Body of pancreas (tissue), 4 donors: ENCODE measurements around the gene ACTL6B. TPM values are rescaled to one million over a fixed set of nuclear protein-coding genes. Genes with fewer than 3 reads are reported as not detected.
A peak's percentile ranks its signal among the peaks of the same experiment; 100 is the strongest.
"Not testable (repeated sequence)": the region's sequence is repeated elsewhere in the genome, so short reads cannot be mapped to it uniquely, and the experiment has no call there.

ENCODE experiments used
- ATAC-seq: fragments of 150-250 bp; one replicate; pipeline ENCODE4 v1.9.1; 2016
- DNase-seq, 4 donors: peaks; one replicate each; pipeline ENCODE4 v3.0.0-alpha.2; 2019
- H3K27ac ChIP-seq, 4 donors: fragments of 200-600 bp; sonication (generic); 1 replicate in 3 of 4; 2 replicates in 1 of 4; pipeline versions ENCODE4 v1.5.1 to v1.6.1; 2016 to 2019; ENCODE audit warnings: mild to moderate bottlenecking in 1 of 4, mixed read lengths in 1 of 4, moderate library complexity in 1 of 4
- H3K27me3 ChIP-seq, 2 donors: fragments of 200-600 bp; sonication (generic); one replicate each; pipeline ENCODE4 v1.6.0; 2016; ENCODE audit warnings: mild to moderate bottlenecking in 1 of 2
- H3K36me3 ChIP-seq, 2 donors: fragments of 200-600 bp; sonication (generic); replicated peaks in 1 of 2; 2 replicates each; pipeline ENCODE4 v1.5.1; 2016; ENCODE audit warnings: low read depth in 2 of 2; ENCODE audit not compliant: insufficient read depth in 1 of 2
- H3K4me1 ChIP-seq: fragments of 200-600 bp; sonication (generic); one replicate; pipeline ENCODE4 v1.6.0; 2016
- H3K4me3 ChIP-seq, 2 donors: fragments of 200-600 bp; sonication (generic); 1 replicate in 1 of 2; 2 replicates in 1 of 2; pipeline ENCODE4 v1.5.1; 2016 to 2019
- H3K9me3 ChIP-seq, 3 donors: fragments of 200-600 bp; sonication (generic); 1 replicate in 2 of 3; 2 replicates in 1 of 3; pipeline ENCODE4 v1.5.1; 2016
- POLR2A ChIP-seq, 3 donors: fragments of 450-650 bp; IDR thresholded peaks; one replicate each; pipeline ENCODE4 v1.6.1; 2016; ENCODE audit warnings: antibody characterized with exemption in 3 of 3, mild to moderate bottlenecking in 2 of 3
- WGBS, 2 donors: methylation state at CpG; one replicate each; pipeline ENCODE4 v1.1.5; 2017; 5-methylcytosine and 5-hydroxymethylcytosine counted together
- intact Hi-C: fragments of 100-400 bp; cut with DNase I; formaldehyde crosslinking; loops from one replicate; pipeline ENCODE4 v1.15.1; 2023
- total RNA-seq, 2 donors: library from RNA; depleted of rRNA; stranded (reverse); fragments of >200 nt; gene quantifications; one replicate each; pipeline ENCODE4 v1.1.0, GENCODE V29; 2016
- TF ChIP-seq, protein P1 (sequence below), 7 experiments: fragments of 450-650 bp in 4 of 7; fragments of 200-600 bp in 3 of 7; sonication (generic) in 3 of 7; IDR thresholded peaks; one replicate each; pipeline ENCODE4 v1.5.1; 2016 to 2019; ENCODE audit warnings: antibody characterized with exemption in 7 of 7

ACTL6B gene
- total RNA-seq, 2 donors from 2014 or later: 0.52 TPM; not detected in 1

- no peaks in the 10 kb centered on the region for H3K36me3 ChIP-seq
- no peak overlapping the region for H3K4me3 ChIP-seq
- WGBS, 2 donors: 94 to 97% methylated on average over 5 of the region's 5 CpGs
- no peak for DNase-seq
- H3K4me1 ChIP-seq: no peaks in the 10 kb centered on the region
- no peak overlapping the region for H3K27ac ChIP-seq
- intact Hi-C loops: no loop called here
- ATAC-seq: no peak
- TF ChIP-seq, protein P1, sequence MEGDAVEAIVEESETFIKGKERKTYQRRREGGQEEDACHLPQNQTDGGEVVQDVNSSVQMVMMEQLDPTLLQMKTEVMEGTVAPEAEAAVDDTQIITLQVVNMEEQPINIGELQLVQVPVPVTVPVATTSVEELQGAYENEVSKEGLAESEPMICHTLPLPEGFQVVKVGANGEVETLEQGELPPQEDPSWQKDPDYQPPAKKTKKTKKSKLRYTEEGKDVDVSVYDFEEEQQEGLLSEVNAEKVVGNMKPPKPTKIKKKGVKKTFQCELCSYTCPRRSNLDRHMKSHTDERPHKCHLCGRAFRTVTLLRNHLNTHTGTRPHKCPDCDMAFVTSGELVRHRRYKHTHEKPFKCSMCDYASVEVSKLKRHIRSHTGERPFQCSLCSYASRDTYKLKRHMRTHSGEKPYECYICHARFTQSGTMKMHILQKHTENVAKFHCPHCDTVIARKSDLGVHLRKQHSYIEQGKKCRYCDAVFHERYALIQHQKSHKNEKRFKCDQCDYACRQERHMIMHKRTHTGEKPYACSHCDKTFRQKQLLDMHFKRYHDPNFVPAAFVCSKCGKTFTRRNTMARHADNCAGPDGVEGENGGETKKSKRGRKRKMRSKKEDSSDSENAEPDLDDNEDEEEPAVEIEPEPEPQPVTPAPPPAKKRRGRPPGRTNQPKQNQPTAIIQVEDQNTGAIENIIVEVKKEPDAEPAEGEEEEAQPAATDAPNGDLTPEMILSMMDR (IDR thresholded peaks at IDR 0.05): no peak
- TF ChIP-seq POLR2A (IDR thresholded peaks at IDR 0.05): no peak
- H3K27me3 ChIP-seq: no peaks in the 10 kb centered on the region
- H3K9me3 ChIP-seq: no peaks in the 10 kb centered on the region
Measured at GRCh38 chr7:100665168-100665726, 9.0 kb upstream of the ACTL6B start.

GRCh38 chr7:100662194-100662776 is 6.0 kb upstream of the ACTL6B start:
- ATAC-seq, H3K9me3 ChIP-seq, H3K4me3 ChIP-seq, H3K36me3 ChIP-seq, H3K27ac ChIP-seq, H3K27me3 ChIP-seq, H3K4me1 ChIP-seq, intact Hi-C loops: not testable (repeated sequence)
- 70 to 72% methylated on average over 11 to 12 of the region's 12 CpGs for WGBS, 2 donors
- peak in 1 of 4 donors; percentile 45 for DNase-seq

DNA sequence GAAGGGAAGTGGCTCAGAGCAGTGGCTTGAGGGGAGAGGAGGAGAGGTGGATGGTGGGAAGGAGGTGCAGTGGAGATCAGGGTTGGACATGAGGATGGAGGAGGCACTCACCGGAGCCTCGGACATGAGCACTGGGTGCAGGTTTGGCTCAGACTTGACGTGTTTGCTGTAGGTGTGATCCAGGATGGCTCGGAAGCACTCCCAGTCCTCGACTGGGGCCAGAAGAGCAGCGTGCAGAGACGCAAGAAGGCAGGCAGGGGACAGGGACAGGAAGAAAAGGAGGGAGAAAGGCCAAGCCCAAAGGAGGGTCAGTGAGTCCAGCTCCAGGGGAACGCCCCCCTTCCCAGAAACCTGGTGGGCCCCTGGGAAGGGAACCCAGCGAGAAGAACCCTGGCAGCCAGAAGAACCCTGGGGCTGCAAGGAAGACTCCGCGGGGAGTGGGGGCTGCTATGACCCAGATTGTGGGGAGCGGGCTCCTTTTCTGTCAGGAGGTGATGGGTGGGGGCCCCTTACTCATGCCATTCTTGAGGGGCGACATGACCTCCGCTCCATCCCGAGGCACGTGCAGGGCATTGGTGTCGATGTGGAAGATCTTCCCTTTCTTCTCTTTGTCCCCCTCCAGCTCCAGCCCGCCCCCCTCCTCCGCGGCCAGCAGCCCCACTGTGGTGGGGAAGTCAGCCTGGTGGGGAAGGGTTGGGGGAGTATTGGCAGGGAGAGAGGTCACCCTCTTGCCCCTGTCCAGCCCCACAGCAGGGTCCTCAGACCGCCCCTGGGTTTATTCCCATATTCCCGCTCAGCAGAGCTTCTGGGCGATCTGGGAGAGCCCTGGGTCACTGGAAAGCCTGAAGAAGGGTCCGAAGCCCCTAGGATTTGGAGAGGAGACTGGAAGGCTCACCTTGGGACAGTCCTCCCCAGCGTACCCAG is 1.1 kb downstream of the ACTL6B start:
- Histone ChIP-seq H3K9me3 (no peaks in the 10 kb centered on the region), H3K4me1 (peaks cover 9% of the 10 kb centered on the region), H3K4me3 (no peak overlapping the region), H3K36me3 (no peaks in the 10 kb centered on the region), H3K27ac (no peak overlapping the region), H3K27me3 (peaks cover 0 to 19% of the 10 kb centered on the region in 2 donors)
- intact Hi-C loops: no loop called here
- no peak for TF ChIP-seq POLR2A (IDR thresholded peaks at IDR 0.05)
- TF ChIP-seq, protein P1 (IDR thresholded peaks at IDR 0.05): no peak
- 42 to 45% methylated on average over 19 to 23 of the region's 25 CpGs for WGBS, 2 donors
- DNase-seq (no peak), ATAC-seq (no peak)

DNA sequence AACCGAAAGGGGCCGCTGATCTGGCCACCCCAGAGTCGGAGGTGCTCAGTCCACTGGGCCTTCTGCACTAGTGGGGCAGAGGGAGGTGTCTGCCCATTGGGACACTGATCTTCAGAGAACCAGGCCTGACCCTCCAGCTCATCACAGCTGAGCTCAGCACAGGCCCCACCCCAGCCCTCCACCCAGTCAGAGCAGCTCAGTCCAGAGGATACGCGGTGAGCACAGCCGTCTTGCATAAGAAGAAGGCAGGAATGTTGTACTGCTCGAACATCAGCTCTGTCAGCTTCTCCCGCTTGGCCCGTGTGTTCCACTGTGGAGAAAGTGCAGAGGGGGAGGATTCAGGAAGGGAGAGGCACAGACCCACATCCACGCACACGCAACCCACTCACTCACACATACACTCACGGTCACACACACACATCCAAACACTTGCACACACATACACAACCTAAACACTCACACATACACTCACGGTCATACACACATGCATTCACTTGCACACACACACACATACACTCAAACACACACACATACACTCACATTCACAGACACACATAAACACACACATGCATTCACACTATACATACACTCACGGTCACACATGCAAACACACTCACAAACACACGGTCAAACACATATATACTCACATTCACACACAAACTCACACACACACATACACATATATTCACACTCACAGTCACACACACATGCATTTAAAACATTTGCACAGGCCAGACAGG is 6.3 kb downstream of the ACTL6B start:
- WGBS, 2 donors: 77 to 80% methylated on average over 12 to 15 of the region's 15 CpGs
- no peak for DNase-seq
- no peaks in the 10 kb centered on the region for H3K36me3 ChIP-seq
- no peaks in the 10 kb centered on the region for H3K9me3 ChIP-seq
- no peak for TF ChIP-seq POLR2A (IDR thresholded peaks at IDR 0.05)
- TF ChIP-seq, protein P1 (IDR thresholded peaks at IDR 0.05): no peak
- no peak overlapping the region for H3K4me3 ChIP-seq
- intact Hi-C loops: no loop called here
- no peak overlapping the region for H3K27ac ChIP-seq
- no peak for ATAC-seq
- no peaks in the 10 kb centered on the region for H3K4me1 ChIP-seq
- H3K27me3 ChIP-seq: peaks cover 0 to 5% of the 10 kb centered on the region in 2 donors

DNA sequence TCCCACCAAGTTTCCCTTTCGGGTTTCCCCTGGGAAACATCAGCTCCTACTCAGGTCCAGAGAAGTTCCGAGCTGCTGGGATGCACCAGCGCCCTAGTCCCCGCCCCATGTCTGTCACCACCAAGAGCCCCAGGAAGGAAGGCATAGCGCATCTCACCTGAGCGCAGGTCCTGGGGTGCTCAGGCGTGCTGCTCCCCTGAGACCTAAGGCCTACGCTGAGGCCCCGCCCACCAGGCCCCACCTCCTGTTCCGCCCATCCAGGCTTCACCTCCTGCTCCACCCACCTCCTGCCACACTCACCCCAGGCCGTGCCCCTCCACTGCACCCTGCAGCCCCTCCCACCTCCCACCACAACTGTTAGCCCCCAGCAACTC is 13.7 kb downstream of the ACTL6B start:
- no peaks in the 10 kb centered on the region for H3K9me3 ChIP-seq
- no peak for DNase-seq
- no peak overlapping the region for H3K4me3 ChIP-seq
- H3K36me3 ChIP-seq: no peaks in the 10 kb centered on the region
- intact Hi-C loops: no loop called here
- 78 to 83% methylated on average over 4 to 11 of the region's 11 CpGs for WGBS, 2 donors
- H3K27ac ChIP-seq: no peak overlapping the region
- H3K4me1 ChIP-seq: peaks cover 18% of the 10 kb centered on the region
- TF ChIP-seq POLR2A (IDR thresholded peaks at IDR 0.05): no peak
- TF ChIP-seq, protein P1 (IDR thresholded peaks at IDR 0.05): no peak
- no peaks in the 10 kb centered on the region for H3K27me3 ChIP-seq
- ATAC-seq: no peak
